ENCODE measurements around the gene SLC6A19. TPM values are rescaled to one million over a fixed set of nuclear protein-coding genes. Genes with fewer than 3 reads are reported as not detected.

The SLC6A19 gene
- total RNA-seq, 1 experiment from 2014 or later: not detected

- intact Hi-C loops (cut with micrococcal nuclease; ENCODE audit: unreplicated experiment): no loop called here
- DNase-seq (ENCODE audit: low spot score): no peak
- ChIA-PET CTCF (interaction anchor here (0.5 kb wide), 1 partner anchor 433 kb away, joined by 3 read pairs; no protein-coding TSS in a partner anchor), POLR2A (ENCODE audit: low non-redundant PET) (no interaction called here)
- Histone ChIP-seq H3K9me3 (ENCODE audit: low read depth, low read length, poor library complexity, severe bottlenecking) (no peaks in the 10 kb centered on the region), H3K4me1 (ENCODE audit: insufficient read depth, low read length, poor library complexity, severe bottlenecking) (no peaks in the 10 kb centered on the region), H3K27me3 (replicated peaks; ENCODE audit: insufficient read depth, low read depth, low read length, poor library complexity) (peaks cover 39% of the 10 kb centered on the region), H3K27ac (ENCODE audit: low read depth, low read length, poor library complexity, severe bottlenecking) (no peak overlapping the region), H3K4me3 (ENCODE audit: low read depth, low read length, poor library complexity, severe bottlenecking) (no peak overlapping the region), H3K36me3 (ENCODE audit: insufficient read depth, low read length, poor library complexity, severe bottlenecking) (no peaks in the 10 kb centered on the region)
- BruUV-seq (replicated peaks): no TSS peak
- TF ChIP-seq CTCF (conservative IDR thresholded peaks at IDR 0.05; ENCODE audit: low read depth, low read length): no peak
- TF ChIP-seq EZH2 (IDR thresholded peaks at IDR 0.05; ENCODE audit: borderline replicate concordance, low read depth, low read length, poor library complexity, severe bottlenecking): no peak
Observed at GRCh38 chr5:1209489-1209852, 8.1 kb downstream of the SLC6A19 start.

- TF ChIP-seq CTCF (conservative IDR thresholded peaks at IDR 0.05; ENCODE audit: low read depth, low read length) (no peak), EZH2 (IDR thresholded peaks at IDR 0.05; ENCODE audit: borderline replicate concordance, low read depth, low read length, poor library complexity, severe bottlenecking) (no peak)
- Histone ChIP-seq H3K36me3 (ENCODE audit: insufficient read depth, low read length, poor library complexity, severe bottlenecking) (no peaks in the 10 kb centered on the region), H3K4me3 (ENCODE audit: low read depth, low read length, poor library complexity, severe bottlenecking) (no peak overlapping the region), H3K4me1 (ENCODE audit: insufficient read depth, low read length, poor library complexity, severe bottlenecking) (no peaks in the 10 kb centered on the region), H3K27me3 (replicated peaks; ENCODE audit: insufficient read depth, low read depth, low read length, poor library complexity) (peaks cover 32% of the 10 kb centered on the region), H3K9me3 (ENCODE audit: low read depth, low read length, poor library complexity, severe bottlenecking) (no peaks in the 10 kb centered on the region), H3K27ac (ENCODE audit: low read depth, low read length, poor library complexity, severe bottlenecking) (no peak overlapping the region)
- ChIA-PET POLR2A (ENCODE audit: low non-redundant PET) (no interaction called here), CTCF (no interaction called here)
- intact Hi-C loops (cut with micrococcal nuclease; ENCODE audit: unreplicated experiment): no loop called here
- no TSS peak for BruUV-seq (replicated peaks)
- DNase-seq (ENCODE audit: low spot score): no peak
Observed at GRCh38 chr5:1209896-1210776, 8.7 kb downstream of the SLC6A19 start.

GRCh38 chr5:1210832-1211251 is 9.4 kb downstream of the SLC6A19 start:
- no peaks in the 10 kb centered on the region for H3K4me1 ChIP-seq (ENCODE audit: insufficient read depth, low read length, poor library complexity, severe bottlenecking)
- CTCF ChIA-PET: no interaction called here
- peaks cover 25% of the 10 kb centered on the region for H3K27me3 ChIP-seq (replicated peaks; ENCODE audit: insufficient read depth, low read depth, low read length, poor library complexity)
- no peaks in the 10 kb centered on the region for H3K9me3 ChIP-seq (ENCODE audit: low read depth, low read length, poor library complexity, severe bottlenecking)
- no peak overlapping the region for H3K27ac ChIP-seq (ENCODE audit: low read depth, low read length, poor library complexity, severe bottlenecking)
- no peaks in the 10 kb centered on the region for H3K36me3 ChIP-seq (ENCODE audit: insufficient read depth, low read length, poor library complexity, severe bottlenecking)
- POLR2A ChIA-PET (ENCODE audit: low non-redundant PET): no interaction called here
- H3K4me3 ChIP-seq (ENCODE audit: low read depth, low read length, poor library complexity, severe bottlenecking): no peak overlapping the region
- no peak for TF ChIP-seq CTCF (conservative IDR thresholded peaks at IDR 0.05; ENCODE audit: low read depth, low read length)
- no peak for TF ChIP-seq EZH2 (IDR thresholded peaks at IDR 0.05; ENCODE audit: borderline replicate concordance, low read depth, low read length, poor library complexity, severe bottlenecking)
- no peak for DNase-seq (ENCODE audit: low spot score)
- no TSS peak for BruUV-seq (replicated peaks)
- intact Hi-C loops (cut with micrococcal nuclease; ENCODE audit: unreplicated experiment): no loop called here

All from A673 (cell line).